ENCODE results near the gene PCDHAC2.

PCDHAC2 gene

DNA sequence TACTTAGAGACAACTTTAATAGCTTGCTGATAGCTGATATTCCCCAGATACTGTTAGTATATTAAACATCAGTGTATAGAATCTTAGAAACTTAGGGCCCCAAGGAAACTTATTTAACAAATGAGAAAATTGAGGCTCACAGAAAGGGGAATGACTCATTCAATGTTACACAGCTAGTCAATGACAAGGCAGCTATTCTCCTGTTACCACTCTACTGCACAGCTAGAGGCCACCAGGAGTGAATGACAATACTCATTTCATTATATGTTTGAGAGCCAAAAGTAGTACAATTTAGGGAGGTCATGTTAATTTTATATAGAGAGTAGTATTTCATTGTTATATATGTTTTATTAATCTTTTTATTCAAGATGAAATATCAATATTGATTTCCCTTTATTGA is 51.7 kb downstream of the PCDHAC2 start:
- TF ChIP-seq, protein P1, sequence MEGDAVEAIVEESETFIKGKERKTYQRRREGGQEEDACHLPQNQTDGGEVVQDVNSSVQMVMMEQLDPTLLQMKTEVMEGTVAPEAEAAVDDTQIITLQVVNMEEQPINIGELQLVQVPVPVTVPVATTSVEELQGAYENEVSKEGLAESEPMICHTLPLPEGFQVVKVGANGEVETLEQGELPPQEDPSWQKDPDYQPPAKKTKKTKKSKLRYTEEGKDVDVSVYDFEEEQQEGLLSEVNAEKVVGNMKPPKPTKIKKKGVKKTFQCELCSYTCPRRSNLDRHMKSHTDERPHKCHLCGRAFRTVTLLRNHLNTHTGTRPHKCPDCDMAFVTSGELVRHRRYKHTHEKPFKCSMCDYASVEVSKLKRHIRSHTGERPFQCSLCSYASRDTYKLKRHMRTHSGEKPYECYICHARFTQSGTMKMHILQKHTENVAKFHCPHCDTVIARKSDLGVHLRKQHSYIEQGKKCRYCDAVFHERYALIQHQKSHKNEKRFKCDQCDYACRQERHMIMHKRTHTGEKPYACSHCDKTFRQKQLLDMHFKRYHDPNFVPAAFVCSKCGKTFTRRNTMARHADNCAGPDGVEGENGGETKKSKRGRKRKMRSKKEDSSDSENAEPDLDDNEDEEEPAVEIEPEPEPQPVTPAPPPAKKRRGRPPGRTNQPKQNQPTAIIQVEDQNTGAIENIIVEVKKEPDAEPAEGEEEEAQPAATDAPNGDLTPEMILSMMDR (conservative IDR thresholded peaks at IDR 0.05; ENCODE audit: low read length) = no peak
- no peak overlapping the region for H3K4me3 ChIP-seq (ENCODE audit: low read length)
- DNase-seq (ENCODE audit: low read depth) = no peak

All from AG10803 (cell line).